Esophagus (tissue), 2 donors: Measurements from ENCODE around the gene KLRC3. TPM values are rescaled to one million over a fixed set of nuclear protein-coding genes. Genes with fewer than 3 reads are reported as not detected.
"Not testable (repeated sequence)": the region's sequence is repeated elsewhere in the genome, so short reads cannot be mapped to it uniquely, and the experiment has no call there.

Experiments
- H3K27ac ChIP-seq, 2 donors: one replicate each; pipeline ENCODE4 v1.5.1; 2013; ENCODE audit warnings: low read depth in 2 of 2, mild to moderate bottlenecking in 2 of 2, inconsistent platforms in 1 of 2, low read length in 1 of 2, moderate library complexity in 1 of 2
- H3K27me3 ChIP-seq, 2 donors: one replicate each; pipeline ENCODE4 v1.6.1; 2013; ENCODE audit warnings: low read length in 2 of 2, control low read depth in 1 of 2, mild to moderate bottlenecking in 1 of 2; ENCODE audit not compliant: insufficient read depth in 2 of 2, control insufficient read depth in 1 of 2
- H3K36me3 ChIP-seq, 2 donors: one replicate each; pipeline ENCODE4 v1.6.1; 2013; ENCODE audit warnings: low read length in 1 of 2; ENCODE audit not compliant: control insufficient read depth in 2 of 2, insufficient read depth in 2 of 2
- H3K4me1 ChIP-seq, 2 donors: one replicate each; pipeline ENCODE4 v1.6.1; 2013; ENCODE audit warnings: low read length in 1 of 2; ENCODE audit not compliant: control insufficient read depth in 2 of 2, insufficient read depth in 2 of 2
- H3K4me3 ChIP-seq, 2 donors: one replicate each; pipeline ENCODE4 v1.5.1; 2013; ENCODE audit warnings: low read length in 2 of 2, mild to moderate bottlenecking in 2 of 2, low read depth in 1 of 2, moderate library complexity in 1 of 2
- H3K9me3 ChIP-seq, 2 donors: one replicate each; pipeline ENCODE4 v1.6.1; 2013; ENCODE audit warnings: mild to moderate bottlenecking in 2 of 2, low read depth in 1 of 2, low read length in 1 of 2, moderate library complexity in 1 of 2; ENCODE audit not compliant: control insufficient read depth in 2 of 2, insufficient read depth in 1 of 2
- WGBS, 2 donors: extraction: QIAGEN DNeasy Blood & Tissue Kit; methylation state at CpG; one replicate each; pipeline ENCODE4 v1.1.7; 2013; 5-methylcytosine and 5-hydroxymethylcytosine counted together
- polyA plus RNA-seq, 2 donors: library from polyadenylated mRNA; stranded (reverse); fragments of 200-250 nt; gene quantifications; one replicate each; pipeline ENCODE4 v1.2.3, GENCODE V29; 2013
- donor health status: healthy with polysubstance abuse.
- donor health status: Bipolar disorder and iron deficiency.

The KLRC3 gene
- polyA plus RNA-seq, 2 donors = 0.06 to 0.18 TPM

GRCh38 chr12:10406725-10407124 lies 13.7 kb downstream of the KLRC3 start:
- WGBS, 2 donors = 43 to 62% methylated on average over 4 of the region's 4 CpGs

GRCh38 chr12:10405294-10405693 lies 15.1 kb downstream of the KLRC3 start:
- peaks cover 0 to 2% of the 10 kb centered on the region in 2 donors for H3K4me1 ChIP-seq
- WGBS, 2 donors = 88 to 90% methylated on average over 5 of the region's 5 CpGs
- no peak overlapping the region for H3K4me3 ChIP-seq
- no peaks in the 10 kb centered on the region for H3K27me3 ChIP-seq
- no peaks in the 10 kb centered on the region for H3K36me3 ChIP-seq
- H3K9me3 ChIP-seq = no peaks in the 10 kb centered on the region
- no peak overlapping the region for H3K27ac ChIP-seq

More at GRCh38 chr12:10406725-10407124, 13.7 kb downstream of the KLRC3 start:
- Histone ChIP-seq H3K4me1 (peaks cover 0 to 2% of the 10 kb centered on the region in 2 donors), H3K27ac (no peak overlapping the region), H3K4me3 (no peak overlapping the region), H3K27me3 (no peaks in the 10 kb centered on the region), H3K36me3 (no peaks in the 10 kb centered on the region), H3K9me3 (no peaks in the 10 kb centered on the region)

- no peaks in the 10 kb centered on the region for H3K9me3 ChIP-seq
- no peak overlapping the region for H3K27ac ChIP-seq
- peaks cover 0 to 2% of the 10 kb centered on the region in 2 donors for H3K4me1 ChIP-seq
- no peaks in the 10 kb centered on the region for H3K36me3 ChIP-seq
- H3K27me3 ChIP-seq = no peaks in the 10 kb centered on the region
- no peak overlapping the region for H3K4me3 ChIP-seq
Observed at GRCh38 chr12:10404798-10405197, 15.6 kb downstream of the KLRC3 start.

GRCh38 chr12:10400829-10401228 lies 19.6 kb downstream of the KLRC3 start:
- no peaks in the 10 kb centered on the region for H3K9me3 ChIP-seq
- H3K27me3 ChIP-seq = no peaks in the 10 kb centered on the region
- H3K36me3 ChIP-seq = no peaks in the 10 kb centered on the region
- no peaks in the 10 kb centered on the region for H3K4me1 ChIP-seq
- no peak overlapping the region for H3K4me3 ChIP-seq
- H3K27ac ChIP-seq = no peak overlapping the region

DNA sequence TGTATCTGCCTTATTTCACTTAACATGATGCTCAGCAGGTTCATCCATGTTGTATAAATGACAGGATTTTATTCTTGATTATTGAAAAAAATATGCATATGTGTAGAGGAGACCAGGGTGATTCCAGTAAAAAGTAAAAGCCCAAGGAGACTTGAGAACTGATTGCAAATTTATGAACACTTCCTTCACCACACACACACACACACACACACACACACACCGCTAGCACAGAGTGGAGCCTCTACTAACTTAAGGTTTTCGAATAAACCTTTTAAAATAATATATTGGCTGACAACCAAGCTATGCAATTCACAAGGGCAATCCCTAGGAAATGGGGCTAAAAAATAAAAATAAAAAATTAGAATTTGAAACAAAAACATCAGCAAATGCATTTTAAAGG lies 22.2 kb downstream of the KLRC3 start:
- H3K4me3 ChIP-seq = no peak overlapping the region
- no peaks in the 10 kb centered on the region for H3K27me3 ChIP-seq
- WGBS, 2 donors = 82 to 88% methylated on average over 2 of the region's 2 CpGs
- H3K36me3 ChIP-seq = no peaks in the 10 kb centered on the region
- H3K27ac ChIP-seq = no peak overlapping the region
- H3K9me3 ChIP-seq = no peaks in the 10 kb centered on the region
- peaks cover 0 to 2% of the 10 kb centered on the region in 2 donors for H3K4me1 ChIP-seq

DNA sequence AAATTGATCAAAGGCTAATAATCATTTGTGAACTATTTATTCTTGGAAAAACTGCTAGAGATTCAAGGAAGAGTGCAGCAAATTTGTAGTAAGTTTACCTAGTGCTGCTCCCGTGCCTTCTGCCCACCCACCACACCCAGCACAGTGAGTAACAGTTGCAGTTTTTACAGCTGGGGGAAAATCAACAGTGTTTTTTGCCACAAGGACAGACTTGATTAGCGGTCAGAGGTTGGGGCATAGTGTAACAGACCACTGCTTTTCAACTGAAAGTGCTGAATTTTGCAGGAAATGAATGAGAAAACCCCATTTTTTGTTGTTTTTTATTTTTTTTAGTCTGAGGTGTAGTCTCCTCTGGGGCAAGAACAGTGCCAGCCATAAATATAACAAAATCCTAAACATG lies 23.1 kb downstream of the KLRC3 start:
- no peaks in the 10 kb centered on the region for H3K9me3 ChIP-seq
- WGBS, 2 donors = 33 to 78% methylated on average over 2 of the region's 2 CpGs

GRCh38 chr12:10396176-10396575 lies 24.2 kb downstream of the KLRC3 start:
- H3K4me1 ChIP-seq, H3K4me3 ChIP-seq, H3K27ac ChIP-seq, H3K27me3 ChIP-seq, H3K9me3 ChIP-seq, H3K36me3 ChIP-seq: not testable (repeated sequence)
- 83 to 86% methylated on average over 15 of the region's 15 CpGs for WGBS, 2 donors

More for the DNA sequence above, 23.1 kb downstream of the KLRC3 start:
- H3K4me1 ChIP-seq = peaks cover 0 to 2% of the 10 kb centered on the region in 2 donors
- H3K27ac ChIP-seq = no peak overlapping the region
- no peaks in the 10 kb centered on the region for H3K36me3 ChIP-seq
- no peak overlapping the region for H3K4me3 ChIP-seq
- H3K27me3 ChIP-seq = no peaks in the 10 kb centered on the region

GRCh38 chr12:10395390-10395998 lies 24.9 kb downstream of the KLRC3 start:
- Histone ChIP-seq H3K4me3 (no peak overlapping the region), H3K9me3 (no peaks in the 10 kb centered on the region), H3K27me3 (no peaks in the 10 kb centered on the region), H3K4me1 (peaks cover 0 to 2% of the 10 kb centered on the region in 2 donors), H3K27ac (peak overlapping the region in 1 of 2 donors; percentile 5), H3K36me3 (no peaks in the 10 kb centered on the region)
- 16 to 20% methylated on average over 6 of the region's 6 CpGs for WGBS, 2 donors

GRCh38 chr12:10394531-10395152 lies 25.8 kb downstream of the KLRC3 start:
- not testable (repeated sequence) for H3K4me1 ChIP-seq, H3K27me3 ChIP-seq, H3K36me3 ChIP-seq, H3K4me3 ChIP-seq, H3K9me3 ChIP-seq, H3K27ac ChIP-seq
- WGBS, 2 donors = 70 to 78% methylated on average over 11 of the region's 11 CpGs

GRCh38 chr12:10393291-10393690 lies 27.1 kb downstream of the KLRC3 start:
- H3K36me3 ChIP-seq = no peaks in the 10 kb centered on the region
- H3K4me1 ChIP-seq = peaks cover 0 to 2% of the 10 kb centered on the region in 2 donors
- H3K9me3 ChIP-seq = no peaks in the 10 kb centered on the region
- 54 to 56% methylated on average over 3 of the region's 3 CpGs for WGBS, 2 donors
- no peak overlapping the region for H3K4me3 ChIP-seq
- no peak overlapping the region for H3K27ac ChIP-seq
- H3K27me3 ChIP-seq = no peaks in the 10 kb centered on the region
